Fibroblast of lung (primary cell): ENCODE results near the gene HDAC10. TPM values are rescaled to one million over a fixed set of nuclear protein-coding genes. Genes with fewer than 3 reads are reported as not detected.

ENCODE experiments used
- DNase-seq, 2 donors: peaks; one replicate each; pipeline versions ENCODE4 v3.0.0 to v3.0.0-alpha.2; 2010; ENCODE audit warnings: low read depth in 2 of 2
- H2AFZ ChIP-seq: 2 replicates; pipeline ENCODE4 v1.5.1; 2012; ENCODE audit warnings: low read length, control low read depth, inconsistent platforms
- H3K27ac ChIP-seq: 2 replicates; pipeline ENCODE4 v1.5.1; 2011; ENCODE audit warnings: low read length, control low read depth; ENCODE audit not compliant: insufficient read depth
- H3K27me3 ChIP-seq: 2 replicates; pipeline ENCODE4 v1.5.1; 2011; ENCODE audit warnings: mild to moderate bottlenecking, low read length; ENCODE audit not compliant: control insufficient read depth, insufficient read depth
- H3K36me3 ChIP-seq: 2 replicates; pipeline ENCODE4 v1.5.1; 2011; ENCODE audit warnings: low read length; ENCODE audit not compliant: control insufficient read depth, insufficient read depth
- H3K4me1 ChIP-seq: 2 replicates; pipeline ENCODE4 v1.5.1; 2011; ENCODE audit warnings: low read length; ENCODE audit not compliant: control insufficient read depth, insufficient read depth; ENCODE audit errors: extremely low read depth
- H3K4me2 ChIP-seq: 2 replicates; pipeline ENCODE4 v1.5.1; 2011; ENCODE audit warnings: low read length, control low read depth; ENCODE audit not compliant: insufficient read depth; ENCODE audit errors: extremely low read depth
- H3K4me3 ChIP-seq, 4 experiments: fragments of 200-600 bp in 1 of 4; sonication (generic) in 1 of 4; replicated peaks in 1 of 4; 2 replicates each; pipeline ENCODE4 v1.5.1; 2011 to 2016; ENCODE audit warnings: low read length in 4 of 4, low read depth in 3 of 4, mild to moderate bottlenecking in 3 of 4, control low read depth in 2 of 4, inconsistent platforms in 1 of 4, mixed read lengths in 1 of 4; ENCODE audit not compliant: insufficient read depth in 1 of 4; ENCODE audit errors: control extremely low read depth in 1 of 4
- H3K79me2 ChIP-seq: 2 replicates; pipeline ENCODE4 v1.5.1; 2012; ENCODE audit warnings: mild to moderate bottlenecking, low read length, inconsistent platforms; ENCODE audit not compliant: control insufficient read depth, insufficient read depth
- H3K9ac ChIP-seq: 2 replicates; pipeline ENCODE4 v1.5.1; 2011; ENCODE audit warnings: mild to moderate bottlenecking, low read length, control low read depth; ENCODE audit not compliant: insufficient read depth
- H3K9me3 ChIP-seq: 2 replicates; pipeline ENCODE4 v1.5.1; 2012; ENCODE audit warnings: low read depth, low read length; ENCODE audit not compliant: control insufficient read depth, insufficient read depth
- H4K20me1 ChIP-seq: 2 replicates; pipeline ENCODE4 v1.5.1; 2011; ENCODE audit warnings: low read length; ENCODE audit not compliant: control insufficient read depth, insufficient read depth; ENCODE audit errors: extremely low read depth
- EZH2 ChIP-seq: IDR thresholded peaks from 2 replicates; pipeline ENCODE4 v1.5.1; 2012; ENCODE audit warnings: low read length, control low read depth, mild to moderate bottlenecking; ENCODE audit errors: missing control alignments
- polyA minus RNA-seq: library from RNA; depleted of rRNA, polyadenylated mRNA; stranded (reverse); fragments of >200 nt; gene quantifications from 2 replicates; pipeline ENCODE4 v1.2.3, GENCODE V29; 2011; ENCODE audit warnings: low replicate concordance
- polyA plus RNA-seq, 2 donors: library from polyadenylated mRNA; depleted of rRNA in 1 of 2; stranded (reverse) in 1 of 2; unstranded in 1 of 2; fragments of >200 nt; gene quantifications; 2 replicates each; pipeline ENCODE4 v1.2.1, GENCODE V29; 2011 to 2012; ENCODE audit warnings: missing spikeins in 1 of 2
- total RNA-seq: library from RNA; depleted of rRNA; stranded (reverse); fragments of >200 nt; gene quantifications from 2 replicates; pipeline ENCODE4 v1.2.1, GENCODE V29; 2014
- TF ChIP-seq, protein P1 (sequence below), 2 donors: IDR thresholded peaks in 1 of 2; conservative IDR thresholded peaks in 1 of 2; 1 replicate in 1 of 2; 2 replicates in 1 of 2; pipeline ENCODE4 v1.5.1; 2011 to 2012; ENCODE audit warnings: low read length in 2 of 2, control low read depth in 1 of 2, inconsistent platforms in 1 of 2, low read depth in 1 of 2, mild to moderate bottlenecking in 1 of 2

HDAC10 gene, protein sequence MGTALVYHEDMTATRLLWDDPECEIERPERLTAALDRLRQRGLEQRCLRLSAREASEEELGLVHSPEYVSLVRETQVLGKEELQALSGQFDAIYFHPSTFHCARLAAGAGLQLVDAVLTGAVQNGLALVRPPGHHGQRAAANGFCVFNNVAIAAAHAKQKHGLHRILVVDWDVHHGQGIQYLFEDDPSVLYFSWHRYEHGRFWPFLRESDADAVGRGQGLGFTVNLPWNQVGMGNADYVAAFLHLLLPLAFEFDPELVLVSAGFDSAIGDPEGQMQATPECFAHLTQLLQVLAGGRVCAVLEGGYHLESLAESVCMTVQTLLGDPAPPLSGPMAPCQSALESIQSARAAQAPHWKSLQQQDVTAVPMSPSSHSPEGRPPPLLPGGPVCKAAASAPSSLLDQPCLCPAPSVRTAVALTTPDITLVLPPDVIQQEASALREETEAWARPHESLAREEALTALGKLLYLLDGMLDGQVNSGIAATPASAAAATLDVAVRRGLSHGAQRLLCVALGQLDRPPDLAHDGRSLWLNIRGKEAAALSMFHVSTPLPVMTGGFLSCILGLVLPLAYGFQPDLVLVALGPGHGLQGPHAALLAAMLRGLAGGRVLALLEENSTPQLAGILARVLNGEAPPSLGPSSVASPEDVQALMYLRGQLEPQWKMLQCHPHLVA
- total RNA-seq = 19.3 and 27.6 TPM in 2 replicates
- polyA plus RNA-seq = 5.1 and 6.7 TPM in 2 replicates
- 13.4 and 18.2 TPM in 2 replicates for polyA plus RNA-seq (2012)
- 6.7 and 15.9 TPM in 2 replicates for polyA minus RNA-seq

DNA sequence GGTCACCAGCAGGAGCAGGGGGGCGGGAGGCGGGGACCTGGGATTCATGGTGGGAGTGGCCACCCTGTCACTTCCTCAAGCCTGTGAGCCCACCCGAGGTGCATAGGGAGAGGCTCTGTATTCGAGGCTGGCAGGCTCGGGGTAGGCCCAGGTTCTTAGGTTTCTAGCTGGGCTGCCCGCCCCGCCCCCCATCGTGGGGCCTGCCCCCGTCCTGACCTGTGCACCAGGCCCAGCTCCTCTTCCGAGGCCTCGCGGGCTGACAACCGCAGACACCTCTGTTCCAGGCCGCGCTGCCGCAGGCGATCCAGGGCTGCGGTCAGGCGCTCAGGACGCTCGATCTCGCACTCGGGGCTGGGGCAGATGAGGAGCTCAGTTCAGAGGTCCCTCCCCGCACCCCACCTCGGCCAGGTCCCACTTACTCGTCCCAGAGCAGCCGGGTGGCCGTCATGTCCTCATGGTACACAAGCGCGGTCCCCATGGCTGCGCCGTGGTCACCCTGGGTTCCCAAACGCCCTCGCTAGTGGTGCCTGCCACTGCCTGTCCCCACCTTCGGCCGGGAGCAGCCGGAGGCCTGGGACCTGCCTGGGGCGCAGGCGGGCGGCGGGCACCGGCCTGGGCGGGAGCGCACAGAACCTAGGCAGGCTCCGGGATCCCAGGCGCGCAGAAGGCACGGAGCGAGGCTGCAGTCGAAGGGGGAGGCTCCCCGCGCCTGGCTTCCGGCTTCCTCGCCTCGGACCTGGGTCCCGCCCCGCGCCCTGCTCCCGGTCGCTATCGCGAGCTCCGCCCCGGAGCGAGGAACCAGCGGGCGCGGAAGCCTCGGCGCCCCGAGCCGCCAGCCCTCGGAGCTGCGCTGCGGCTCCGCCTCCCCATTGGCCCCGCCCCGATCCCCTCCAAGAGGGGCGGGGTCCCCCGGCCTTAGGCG is at the start of gene HDAC10:
TSS of gene HDAC10 (minus strand) at position 711 of the 922 bp plus-strand sequence. CDS start at position 478, 233 bp downstream.
- Histone ChIP-seq H3K4me1 (peaks cover 8% of the 10 kb centered on the region), H2AFZ (peak within 1 kb of the TSS; percentile 62), H3K36me3 (peaks cover 33% of the 10 kb centered on the region), H3K79me2 (peaks cover 18% of the 10 kb centered on the region), H3K4me2 (peak within 1 kb of the TSS; percentile 91), H3K27ac (peak within 1 kb of the TSS; percentile 75), H3K9me3 (no peaks in the 10 kb centered on the region), H3K9ac (peak within 1 kb of the TSS; percentile 72), H3K27me3 (no peaks in the 10 kb centered on the region), H4K20me1 (no peaks in the 10 kb centered on the region), H3K4me3 (peak within 1 kb of the TSS; percentile 62 to 85 (median 79))
- TF ChIP-seq EZH2 = no peak
- TF ChIP-seq, protein P1, sequence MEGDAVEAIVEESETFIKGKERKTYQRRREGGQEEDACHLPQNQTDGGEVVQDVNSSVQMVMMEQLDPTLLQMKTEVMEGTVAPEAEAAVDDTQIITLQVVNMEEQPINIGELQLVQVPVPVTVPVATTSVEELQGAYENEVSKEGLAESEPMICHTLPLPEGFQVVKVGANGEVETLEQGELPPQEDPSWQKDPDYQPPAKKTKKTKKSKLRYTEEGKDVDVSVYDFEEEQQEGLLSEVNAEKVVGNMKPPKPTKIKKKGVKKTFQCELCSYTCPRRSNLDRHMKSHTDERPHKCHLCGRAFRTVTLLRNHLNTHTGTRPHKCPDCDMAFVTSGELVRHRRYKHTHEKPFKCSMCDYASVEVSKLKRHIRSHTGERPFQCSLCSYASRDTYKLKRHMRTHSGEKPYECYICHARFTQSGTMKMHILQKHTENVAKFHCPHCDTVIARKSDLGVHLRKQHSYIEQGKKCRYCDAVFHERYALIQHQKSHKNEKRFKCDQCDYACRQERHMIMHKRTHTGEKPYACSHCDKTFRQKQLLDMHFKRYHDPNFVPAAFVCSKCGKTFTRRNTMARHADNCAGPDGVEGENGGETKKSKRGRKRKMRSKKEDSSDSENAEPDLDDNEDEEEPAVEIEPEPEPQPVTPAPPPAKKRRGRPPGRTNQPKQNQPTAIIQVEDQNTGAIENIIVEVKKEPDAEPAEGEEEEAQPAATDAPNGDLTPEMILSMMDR (conservative IDR thresholded peaks at IDR 0.05 in 1 of 2, IDR thresholded peaks at IDR 0.05 in 1 of 2; ENCODE audit: low read depth in 1 of 2, low read length in 2 of 2) = no peak
- peak; percentile 72 to 75 for DNase-seq

DNA sequence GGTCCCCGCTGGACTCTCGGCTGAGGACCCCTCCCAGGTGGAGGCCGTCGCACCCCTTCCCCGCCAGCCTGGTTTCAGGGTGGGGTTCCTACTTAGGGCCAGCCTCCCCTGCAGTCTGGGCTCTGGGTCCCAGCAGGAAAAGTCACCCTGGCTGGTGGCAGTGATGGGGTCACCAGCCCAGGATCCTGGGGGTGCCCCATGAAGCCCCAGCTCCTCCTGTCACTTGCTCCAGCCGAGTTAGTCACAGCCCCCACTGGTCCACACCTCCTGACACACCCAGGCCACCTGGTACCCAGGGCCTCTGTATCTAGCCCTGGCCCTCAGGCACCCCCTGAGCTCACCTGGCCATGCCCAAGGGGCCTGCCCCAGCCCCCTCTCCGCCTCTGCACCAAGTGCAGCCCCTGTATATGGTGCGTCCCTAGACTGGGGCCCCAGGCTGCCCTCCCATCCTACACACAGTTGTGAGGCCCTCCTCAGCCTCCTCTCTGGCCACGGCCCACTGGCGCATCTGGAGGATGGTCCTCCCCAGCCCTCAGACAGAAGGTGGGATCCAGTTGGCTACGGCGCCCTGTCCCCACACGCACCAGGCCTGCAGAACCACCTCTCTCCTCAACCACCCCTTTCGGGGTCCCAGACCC is 49.7 kb upstream of the HDAC10 start:
- H3K27me3 ChIP-seq = no peaks in the 10 kb centered on the region
- H2AFZ ChIP-seq = no peak overlapping the region
- peak overlapping the region in 1 of 4 experiments; percentile 17 for H3K4me3 ChIP-seq
- H3K4me1 ChIP-seq = peaks cover 57% of the 10 kb centered on the region
- peaks cover 2% of the 10 kb centered on the region for H4K20me1 ChIP-seq
- peaks cover 13% of the 10 kb centered on the region for H3K36me3 ChIP-seq
- no peaks in the 10 kb centered on the region for H3K9me3 ChIP-seq
- H3K9ac ChIP-seq = no peak overlapping the region
- DNase-seq = no peak
- peak overlapping the region; percentile 58 for H3K4me2 ChIP-seq
- no peak for TF ChIP-seq EZH2
- TF ChIP-seq, protein P1 (conservative IDR thresholded peaks at IDR 0.05 in 1 of 2, IDR thresholded peaks at IDR 0.05 in 1 of 2; ENCODE audit: low read depth in 1 of 2, low read length in 2 of 2) = no peak
- H3K27ac ChIP-seq = no peak overlapping the region
- peaks cover 94% of the 10 kb centered on the region for H3K79me2 ChIP-seq
